Measurements from ENCODE around the gene SAMD4B. TPM values are rescaled to one million over a fixed set of nuclear protein-coding genes. Genes with fewer than 3 reads are reported as not detected.

The SAMD4B gene
- total RNA-seq, 3 donors from 2014 or later (not counting 1 experiment from before 2014, with no cell fraction given): 67.8 to 80.8 (median 78.9) TPM

- H3K36me3 Mint-ChIP-seq: peaks cover 8% of the 10 kb centered on the region
- H3K27ac ChIP-seq (ENCODE audit: low read length): no peak overlapping the region
- H3K9me3 Mint-ChIP-seq: no peaks in the 10 kb centered on the region
- ATAC-seq: no peak
- no peak overlapping the region for H3K4me3 ChIP-seq (ENCODE audit: low read length)
- intact Hi-C loops (cut with micrococcal nuclease): no loop called here
- no peak for DNase-seq
- peaks cover 6% of the 10 kb centered on the region for H3K4me1 ChIP-seq (ENCODE audit: control insufficient read depth, insufficient read depth, low read length)
- H3K27me3 Mint-ChIP-seq (ENCODE audit: low read depth in 2 of 2): no peaks in the 10 kb centered on the region
- no peak overlapping the region for H3K4me3 Mint-ChIP-seq
- H3K27ac Mint-ChIP-seq: peak overlapping the region; percentile 15 to 55
- H3K27me3 ChIP-seq (ENCODE audit: control insufficient read depth, insufficient read depth, low read length): no peaks in the 10 kb centered on the region
- H3K9me3 ChIP-seq (ENCODE audit: control insufficient read depth, insufficient read depth, low read length): no peaks in the 10 kb centered on the region
- H3K36me3 ChIP-seq (ENCODE audit: control insufficient read depth, insufficient read depth, low read length): peaks cover 77% of the 10 kb centered on the region
- peaks cover 2 to 24% of the 10 kb centered on the region in 2 donors for H3K4me1 Mint-ChIP-seq
- TF ChIP-seq CTCF (IDR thresholded peaks at IDR 0.05): no peak
- WGBS (ENCODE audit: insufficient coverage): 62% methylated on average over 7 of the region's 9 CpGs
Observed at GRCh38 chr19:39384839-39385568, 42.8 kb downstream of the SAMD4B start.

GRCh38 chr19:39385629-39386411, 43.6 kb downstream of the SAMD4B start:
- WGBS (ENCODE audit: insufficient coverage): 89% methylated on average over 17 of the region's 20 CpGs
- peaks cover 7 to 30% of the 10 kb centered on the region in 2 donors for H3K4me1 Mint-ChIP-seq
- Histone ChIP-seq H3K36me3 (ENCODE audit: control insufficient read depth, insufficient read depth, low read length) (peaks cover 70% of the 10 kb centered on the region), H3K9me3 (ENCODE audit: control insufficient read depth, insufficient read depth, low read length) (no peaks in the 10 kb centered on the region), H3K27me3 (ENCODE audit: control insufficient read depth, insufficient read depth, low read length) (no peaks in the 10 kb centered on the region), H3K27ac (ENCODE audit: low read length) (no peak overlapping the region), H3K4me3 (ENCODE audit: low read length) (no peak overlapping the region), H3K4me1 (ENCODE audit: control insufficient read depth, insufficient read depth, low read length) (peaks cover 14% of the 10 kb centered on the region)
- DNase-seq: no peak
- no peak for TF ChIP-seq CTCF (IDR thresholded peaks at IDR 0.05)
- no peak overlapping the region for H3K4me3 Mint-ChIP-seq
- peak overlapping the region in 1 of 2 donors; percentile 65 for H3K27ac Mint-ChIP-seq
- intact Hi-C loops (cut with micrococcal nuclease): no loop called here
- no peaks in the 10 kb centered on the region for H3K9me3 Mint-ChIP-seq
- H3K27me3 Mint-ChIP-seq (ENCODE audit: low read depth in 2 of 2): no peaks in the 10 kb centered on the region
- no peak for ATAC-seq
- H3K36me3 Mint-ChIP-seq: peaks cover 8% of the 10 kb centered on the region

- Histone ChIP-seq H3K27ac (ENCODE audit: low read length) (no peak overlapping the region), H3K9me3 (ENCODE audit: control insufficient read depth, insufficient read depth, low read length) (no peaks in the 10 kb centered on the region), H3K36me3 (ENCODE audit: control insufficient read depth, insufficient read depth, low read length) (peaks cover 63% of the 10 kb centered on the region), H3K4me3 (ENCODE audit: low read length) (no peak overlapping the region), H3K4me1 (ENCODE audit: control insufficient read depth, insufficient read depth, low read length) (peaks cover 16% of the 10 kb centered on the region), H3K27me3 (ENCODE audit: control insufficient read depth, insufficient read depth, low read length) (no peaks in the 10 kb centered on the region)
- no peak for ATAC-seq
- H3K4me3 Mint-ChIP-seq: peak overlapping the region; percentile 21
- TF ChIP-seq CTCF (IDR thresholded peaks at IDR 0.05): no peak
- H3K27ac Mint-ChIP-seq: peak overlapping the region; percentile 41 to 65
- H3K27me3 Mint-ChIP-seq (ENCODE audit: low read depth in 2 of 2): no peaks in the 10 kb centered on the region
- WGBS (ENCODE audit: insufficient coverage): 100% methylated on average over 5 of the region's 7 CpGs
- peaks cover under 1% of the 10 kb centered on the region for H3K36me3 Mint-ChIP-seq
- intact Hi-C loops (cut with micrococcal nuclease): no loop called here
- H3K4me1 Mint-ChIP-seq: peaks cover 15 to 31% of the 10 kb centered on the region in 2 donors
- DNase-seq: no peak
- H3K9me3 Mint-ChIP-seq: no peaks in the 10 kb centered on the region
Observed at GRCh38 chr19:39386557-39386956, 44.3 kb downstream of the SAMD4B start.
